ENCODE results near the gene AGPAT2. TPM values are rescaled to one million over a fixed set of nuclear protein-coding genes. Genes with fewer than 3 reads are reported as not detected.
A peak's percentile ranks its signal among the peaks of the same experiment; 100 is the strongest.

The AGPAT2 gene
- total RNA-seq, 1 donor from 2014 or later, result 30.8 TPM

- no peak for FAIRE-seq
- Mint-ChIP-seq H3K4me1 (ENCODE audit: low read depth, unreplicated experiment) (peaks cover 6% of the 10 kb centered on the region), H3K9me3 (ENCODE audit: unreplicated experiment) (no peaks in the 10 kb centered on the region)
These were observed 3.6 kb upstream of the AGPAT2 start for GRCh38 chr9:136690806-136691261.

DNA sequence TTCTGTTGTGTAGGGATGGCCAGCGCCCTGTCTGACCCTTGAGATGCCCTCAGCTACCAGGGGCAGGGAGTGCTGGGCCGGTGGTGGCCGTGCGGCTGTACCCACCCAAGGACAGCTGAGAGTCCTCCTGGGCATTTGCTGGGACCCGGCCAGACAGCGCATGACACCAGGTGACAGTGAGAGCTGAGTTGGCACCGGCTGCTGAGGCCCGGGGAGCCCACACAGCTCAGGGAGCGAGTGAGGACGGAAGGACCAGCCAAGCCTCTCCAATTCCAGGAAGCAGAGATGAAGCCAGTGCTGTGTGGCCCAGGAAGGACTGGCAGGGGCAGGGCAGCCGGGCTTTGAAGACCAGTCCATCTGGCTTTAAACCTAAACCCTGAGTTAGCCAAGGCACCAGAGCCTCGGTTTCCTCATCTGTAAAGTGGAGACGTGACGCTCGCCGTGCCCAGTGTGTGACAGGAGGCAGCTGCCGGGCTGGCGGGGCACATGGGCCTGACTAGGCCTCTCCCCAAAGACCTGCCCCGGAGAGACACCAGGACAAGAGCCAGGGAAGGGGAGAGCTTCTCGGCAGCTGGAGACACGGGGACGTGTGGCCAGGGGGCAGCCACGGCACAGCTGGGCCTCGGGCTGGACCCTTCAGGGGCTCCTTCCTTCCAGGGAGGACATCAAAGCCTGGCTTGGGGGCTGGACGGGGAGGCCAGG, 3.0 kb upstream of the AGPAT2 start:
- no peaks in the 10 kb centered on the region for H3K9me3 Mint-ChIP-seq (ENCODE audit: unreplicated experiment)
- H3K4me1 ChIP-seq (ENCODE audit: insufficient read depth, low read length), result peaks cover 7% of the 10 kb centered on the region
- no peaks in the 10 kb centered on the region for H3K36me3 Mint-ChIP-seq (ENCODE audit: low read depth, unreplicated experiment)
- H3K4me3 Mint-ChIP-seq (ENCODE audit: unreplicated experiment), result no peak overlapping the region
- peaks cover 9% of the 10 kb centered on the region for H4K20me1 ChIP-seq (ENCODE audit: insufficient read depth, low read length)
- H3K9ac ChIP-seq (ENCODE audit: low read length), result no peak overlapping the region
- H3K79me2 ChIP-seq (ENCODE audit: insufficient read depth, low read length), result peaks cover 7% of the 10 kb centered on the region
- H3K9me3 ChIP-seq (ENCODE audit: insufficient read depth, low read depth, low read length), result no peaks in the 10 kb centered on the region
- H3K4me1 Mint-ChIP-seq (ENCODE audit: low read depth, unreplicated experiment), result peaks cover 6% of the 10 kb centered on the region
- H3K4me3 ChIP-seq (ENCODE audit: insufficient read depth, low read depth, low read length), result no peak overlapping the region
- no peaks in the 10 kb centered on the region for H3K36me3 ChIP-seq (ENCODE audit: insufficient read depth, low read length)
- H3K27ac Mint-ChIP-seq (ENCODE audit: unreplicated experiment), result no peak overlapping the region
- TF ChIP-seq, protein P1, sequence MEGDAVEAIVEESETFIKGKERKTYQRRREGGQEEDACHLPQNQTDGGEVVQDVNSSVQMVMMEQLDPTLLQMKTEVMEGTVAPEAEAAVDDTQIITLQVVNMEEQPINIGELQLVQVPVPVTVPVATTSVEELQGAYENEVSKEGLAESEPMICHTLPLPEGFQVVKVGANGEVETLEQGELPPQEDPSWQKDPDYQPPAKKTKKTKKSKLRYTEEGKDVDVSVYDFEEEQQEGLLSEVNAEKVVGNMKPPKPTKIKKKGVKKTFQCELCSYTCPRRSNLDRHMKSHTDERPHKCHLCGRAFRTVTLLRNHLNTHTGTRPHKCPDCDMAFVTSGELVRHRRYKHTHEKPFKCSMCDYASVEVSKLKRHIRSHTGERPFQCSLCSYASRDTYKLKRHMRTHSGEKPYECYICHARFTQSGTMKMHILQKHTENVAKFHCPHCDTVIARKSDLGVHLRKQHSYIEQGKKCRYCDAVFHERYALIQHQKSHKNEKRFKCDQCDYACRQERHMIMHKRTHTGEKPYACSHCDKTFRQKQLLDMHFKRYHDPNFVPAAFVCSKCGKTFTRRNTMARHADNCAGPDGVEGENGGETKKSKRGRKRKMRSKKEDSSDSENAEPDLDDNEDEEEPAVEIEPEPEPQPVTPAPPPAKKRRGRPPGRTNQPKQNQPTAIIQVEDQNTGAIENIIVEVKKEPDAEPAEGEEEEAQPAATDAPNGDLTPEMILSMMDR (IDR thresholded peaks at IDR 0.05; ENCODE audit: insufficient read depth, low read depth, low read length), result no peak
- no peak for TF ChIP-seq EZH2 (IDR thresholded peaks at IDR 0.05; ENCODE audit: insufficient read depth, low read length)
- no peak overlapping the region for H3K4me2 ChIP-seq (ENCODE audit: low read length)
- peaks cover 23% of the 10 kb centered on the region for H3K27me3 Mint-ChIP-seq (ENCODE audit: low read depth, unreplicated experiment)
- no peak overlapping the region for H2AFZ ChIP-seq (ENCODE audit: low read depth, low read length)
- no peak for DNase-seq (ENCODE audit: low read depth)
- no peak overlapping the region for H3K27ac ChIP-seq (ENCODE audit: low read depth, low read length)
- no peaks in the 10 kb centered on the region for H3K27me3 ChIP-seq (ENCODE audit: insufficient read depth, low read length)
- FAIRE-seq, result no peak

More at GRCh38 chr9:136690806-136691261, 3.6 kb upstream of the AGPAT2 start:
- peaks cover 3% of the 10 kb centered on the region for H4K20me1 ChIP-seq (ENCODE audit: insufficient read depth, low read length)
- H3K4me3 Mint-ChIP-seq (ENCODE audit: unreplicated experiment), result no peak overlapping the region
- H3K27me3 Mint-ChIP-seq (ENCODE audit: low read depth, unreplicated experiment), result peaks cover 23% of the 10 kb centered on the region
- H3K79me2 ChIP-seq (ENCODE audit: insufficient read depth, low read length), result peaks cover 2% of the 10 kb centered on the region
- no peaks in the 10 kb centered on the region for H3K36me3 ChIP-seq (ENCODE audit: insufficient read depth, low read length)
- TF ChIP-seq, protein P1 (IDR thresholded peaks at IDR 0.05; ENCODE audit: insufficient read depth, low read depth, low read length), result no peak
- no peak for TF ChIP-seq EZH2 (IDR thresholded peaks at IDR 0.05; ENCODE audit: insufficient read depth, low read length)
- no peak overlapping the region for H3K27ac Mint-ChIP-seq (ENCODE audit: unreplicated experiment)
- no peak for DNase-seq (ENCODE audit: low read depth)
- H3K9ac ChIP-seq (ENCODE audit: low read length), result no peak overlapping the region
- peaks cover 6% of the 10 kb centered on the region for H3K4me1 ChIP-seq (ENCODE audit: insufficient read depth, low read length)
- H3K4me2 ChIP-seq (ENCODE audit: low read length), result no peak overlapping the region
- H3K9me3 ChIP-seq (ENCODE audit: insufficient read depth, low read depth, low read length), result no peaks in the 10 kb centered on the region
- H3K36me3 Mint-ChIP-seq (ENCODE audit: low read depth, unreplicated experiment), result no peaks in the 10 kb centered on the region
- H3K27me3 ChIP-seq (ENCODE audit: insufficient read depth, low read length), result no peaks in the 10 kb centered on the region
- no peak overlapping the region for H2AFZ ChIP-seq (ENCODE audit: low read depth, low read length)
- H3K4me3 ChIP-seq (ENCODE audit: insufficient read depth, low read depth, low read length), result no peak overlapping the region
- no peak overlapping the region for H3K27ac ChIP-seq (ENCODE audit: low read depth, low read length)

DNA sequence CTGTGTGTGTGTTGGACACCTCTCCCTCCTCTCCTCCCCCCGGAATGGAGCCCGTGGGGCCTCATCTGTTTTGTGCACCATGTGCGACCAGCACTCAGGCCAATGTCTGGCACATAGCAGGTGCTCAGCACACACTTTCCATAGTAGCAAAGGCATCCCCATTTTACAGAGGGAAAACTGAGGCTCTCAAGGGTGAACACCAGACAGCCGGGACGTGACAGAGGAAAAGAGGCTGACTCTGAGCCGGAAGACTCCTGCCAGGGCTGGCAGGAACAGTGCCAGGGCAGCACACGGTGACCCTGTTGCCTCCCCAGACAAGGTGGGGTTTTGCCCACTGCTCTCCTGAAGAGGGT, 1.8 kb upstream of the AGPAT2 start:
- DNase-seq (ENCODE audit: low read depth) (no peak), FAIRE-seq (no peak)
- Histone ChIP-seq H3K4me3 (ENCODE audit: insufficient read depth, low read depth, low read length) (no peak overlapping the region), H3K27ac (ENCODE audit: low read depth, low read length) (no peak overlapping the region), H3K9me3 (ENCODE audit: insufficient read depth, low read depth, low read length) (no peaks in the 10 kb centered on the region), H2AFZ (ENCODE audit: low read depth, low read length) (no peak overlapping the region), H3K9ac (ENCODE audit: low read length) (no peak overlapping the region), H3K4me2 (ENCODE audit: low read length) (no peak overlapping the region), H3K79me2 (ENCODE audit: insufficient read depth, low read length) (peaks cover 17% of the 10 kb centered on the region), H3K36me3 (ENCODE audit: insufficient read depth, low read length) (no peaks in the 10 kb centered on the region), H3K27me3 (ENCODE audit: insufficient read depth, low read length) (no peaks in the 10 kb centered on the region), H3K4me1 (ENCODE audit: insufficient read depth, low read length) (peaks cover 7% of the 10 kb centered on the region), H4K20me1 (ENCODE audit: insufficient read depth, low read length) (peaks cover 21% of the 10 kb centered on the region)
- Mint-ChIP-seq H3K4me3 (ENCODE audit: unreplicated experiment) (peak overlapping the region; percentile 50), H3K27ac (ENCODE audit: unreplicated experiment) (no peak overlapping the region), H3K36me3 (ENCODE audit: low read depth, unreplicated experiment) (no peaks in the 10 kb centered on the region), H3K27me3 (ENCODE audit: low read depth, unreplicated experiment) (peaks cover 23% of the 10 kb centered on the region), H3K4me1 (ENCODE audit: low read depth, unreplicated experiment) (peaks cover 6% of the 10 kb centered on the region), H3K9me3 (ENCODE audit: unreplicated experiment) (no peaks in the 10 kb centered on the region)
- no peak for TF ChIP-seq EZH2 (IDR thresholded peaks at IDR 0.05; ENCODE audit: insufficient read depth, low read length)
- TF ChIP-seq, protein P1 (IDR thresholded peaks at IDR 0.05; ENCODE audit: insufficient read depth, low read depth, low read length), result no peak
